ENCODE data around the gene BPI.

GRCh38 chr20:38321959-38322598, 18.1 kb downstream of the BPI start:
- TF ChIP-seq CTCF (IDR thresholded peaks at IDR 0.05) (peak; percentile 31 to 75 (median 62)), POLR2A (IDR thresholded peaks at IDR 0.05) (no peak)

Data from heart left ventricle (tissue), 13 donors.